Activated CD4-positive, alpha-beta T cell treated with anti-CD3 and anti-CD28 coated beads, Interleukin-2, amount 50 U/mL, for 24 hours (primary cell): ENCODE data around the gene LRRC25.
A peak's percentile ranks its signal among the peaks of the same experiment; 100 is the strongest.
"Not testable (repeated sequence)": the region's sequence is repeated elsewhere in the genome, so short reads cannot be mapped to it uniquely, and the experiment has no call there.

Experiments
- DNase-seq, 2 donors: peaks; one replicate each; pipeline ENCODE4 v3.0.0-alpha.2; 2020; ENCODE audit warnings: low read depth in 1 of 2, low spot score in 1 of 2

LRRC25 gene

DNA sequence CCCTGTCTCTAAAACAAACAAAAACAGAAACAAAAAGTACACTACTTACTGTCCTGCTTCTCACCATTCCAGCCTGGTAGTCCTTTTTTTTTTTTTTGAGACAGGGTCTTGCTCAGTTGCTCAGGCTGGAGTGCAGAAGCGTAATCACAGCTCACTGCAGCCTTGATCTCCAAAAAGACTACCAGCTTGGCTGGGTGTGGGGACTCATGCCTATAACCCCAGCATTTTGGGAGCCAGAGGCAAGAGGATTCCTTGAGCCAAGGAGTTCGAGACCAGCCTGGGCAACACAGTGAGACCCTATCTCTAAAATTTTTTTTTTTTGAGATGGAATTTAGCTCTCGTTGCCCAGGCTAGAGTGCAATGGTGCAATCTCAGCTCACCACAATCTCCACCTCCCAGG lies 16.6 kb downstream of the LRRC25 start:
- DNase-seq: no peak

DNA sequence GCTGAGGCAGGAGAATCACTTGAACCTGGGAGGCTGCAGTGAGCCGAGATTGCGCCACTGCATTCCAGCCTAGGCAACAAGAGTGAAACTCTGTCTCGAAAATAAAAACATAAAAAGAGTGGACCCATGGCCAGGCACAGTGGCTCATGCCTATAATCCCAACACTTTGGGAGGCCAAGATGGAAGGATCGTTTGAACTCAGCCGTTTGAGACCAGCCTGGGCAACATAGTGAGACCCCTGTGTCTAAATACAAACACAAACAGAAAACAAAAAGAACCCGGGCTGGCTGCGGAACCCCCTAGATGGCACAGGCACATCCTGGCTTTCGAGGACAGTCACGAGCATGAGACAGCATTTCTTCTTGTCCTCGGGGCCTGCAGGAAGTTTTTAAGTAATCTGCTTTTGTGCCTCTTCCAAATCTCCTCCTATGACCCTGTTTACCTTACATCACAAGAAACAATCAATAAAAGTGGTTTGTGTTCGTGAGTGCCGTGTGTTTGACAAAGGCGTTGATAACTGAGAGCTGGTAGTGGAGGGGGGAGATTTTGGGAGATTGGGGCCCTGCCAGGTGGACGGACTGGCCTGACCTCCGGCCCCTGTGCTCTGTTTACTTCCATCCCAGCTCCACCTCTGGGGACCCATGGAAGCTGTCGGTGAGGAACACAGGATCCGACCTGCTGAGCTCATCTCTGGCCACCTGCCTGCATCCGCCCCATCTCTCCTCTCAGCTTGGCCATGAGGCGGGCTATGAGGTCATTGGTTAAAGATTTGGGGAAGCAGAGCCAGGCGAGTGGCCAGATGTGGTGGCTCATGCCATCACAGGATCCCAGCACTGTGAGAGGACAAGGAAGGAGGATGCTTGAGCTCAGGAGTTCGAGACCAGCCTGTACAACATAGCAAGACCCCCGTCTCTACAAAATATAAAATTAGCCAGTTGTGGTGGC lies 17.3 kb downstream of the LRRC25 start:
- DNase-seq: no peak

DNA sequence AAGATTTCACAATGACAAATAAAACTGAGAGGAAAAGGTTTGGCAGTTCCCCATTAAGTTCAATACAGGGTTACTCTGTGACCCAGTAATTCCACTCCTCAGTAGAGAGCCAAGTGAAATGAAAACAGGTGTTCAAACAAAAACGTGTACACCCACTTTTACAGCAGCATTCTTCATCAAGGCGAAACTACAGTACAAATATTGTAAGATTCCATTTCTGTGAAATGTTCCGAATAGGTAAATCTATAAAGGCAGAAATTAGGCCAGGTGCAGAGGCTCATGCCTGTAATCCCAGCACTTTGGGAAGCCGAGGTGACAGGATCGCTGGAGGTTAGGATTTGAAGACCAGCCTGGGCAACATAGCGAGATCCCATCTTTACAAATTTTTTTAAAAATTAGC lies 20.4 kb downstream of the LRRC25 start:
- no peak for DNase-seq

- DNase-seq: peak in 1 of 2 donors; percentile 11
These were observed 23.4 kb downstream of the LRRC25 start for GRCh38 chr19:18373892-18374629.

- no peak for DNase-seq
These were observed 24.0 kb downstream of the LRRC25 start for GRCh38 chr19:18373407-18373891.

DNA sequence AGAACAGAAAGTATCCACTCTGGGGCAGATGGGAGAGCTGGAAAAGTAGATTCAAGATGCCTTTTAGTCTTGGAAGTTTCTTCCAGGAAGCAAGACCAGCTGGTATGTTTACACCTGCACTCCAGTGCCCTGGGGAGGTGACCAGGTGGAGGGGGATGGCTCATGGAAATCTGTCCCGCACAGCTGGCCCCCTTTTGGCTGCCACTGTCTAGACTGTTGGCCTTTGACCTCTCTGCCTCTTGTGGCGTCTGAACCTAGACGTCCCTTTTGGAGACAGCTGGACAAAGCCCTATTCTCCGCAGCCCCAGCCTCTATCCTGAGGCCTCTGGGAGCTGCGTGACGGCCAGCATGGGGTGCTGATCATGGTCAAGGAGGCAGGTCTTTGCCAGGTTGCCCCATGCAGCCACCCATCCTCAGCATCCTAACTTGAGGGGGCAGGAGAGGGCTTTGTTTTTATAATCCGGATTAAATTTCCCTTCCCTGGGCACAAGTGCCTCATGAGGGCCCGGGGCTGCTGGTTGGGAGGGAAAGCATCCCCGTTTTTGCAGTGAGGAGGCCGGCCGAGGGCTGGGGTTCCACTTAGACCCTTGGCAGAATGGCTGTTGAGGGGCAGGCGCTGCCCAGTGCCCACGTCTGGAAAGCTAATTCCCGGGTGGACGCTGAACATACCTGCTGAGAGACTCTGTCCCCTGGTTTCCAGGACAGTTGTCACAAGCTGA lies 28.8 kb downstream of the LRRC25 start:
- no peak for DNase-seq

DNA sequence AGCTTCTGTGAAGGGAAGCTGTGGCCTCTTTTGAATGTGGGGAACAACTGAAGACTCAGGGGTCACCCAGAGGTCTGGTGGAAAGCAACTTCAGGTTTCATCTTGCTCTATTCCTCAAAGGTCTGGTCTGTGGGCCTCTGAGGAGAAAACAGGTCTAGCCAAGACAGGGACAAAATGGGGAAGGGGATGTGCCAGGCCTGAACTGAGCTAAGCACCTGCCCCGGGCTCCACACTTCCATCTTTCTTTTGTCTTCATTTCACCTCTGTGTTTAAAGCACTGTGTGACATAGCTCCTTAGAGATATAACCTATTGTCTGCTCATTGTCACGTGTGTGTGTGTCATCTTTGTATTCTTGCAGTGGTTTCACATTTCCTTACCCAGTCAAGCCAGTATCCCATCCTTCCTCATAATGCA lies 31.4 kb downstream of the LRRC25 start:
- no peak for DNase-seq

- DNase-seq: no peak
These were observed 32.4 kb downstream of the LRRC25 start for GRCh38 chr19:18364826-18365528.

GRCh38 chr19:18364277-18364825 lies 33.1 kb downstream of the LRRC25 start:
- DNase-seq: not testable (repeated sequence)

GRCh38 chr19:18363787-18364186 lies 33.6 kb downstream of the LRRC25 start:
- no peak for DNase-seq

- no peak for DNase-seq
These were observed 34.4 kb downstream of the LRRC25 start for GRCh38 chr19:18362934-18363542.

DNA sequence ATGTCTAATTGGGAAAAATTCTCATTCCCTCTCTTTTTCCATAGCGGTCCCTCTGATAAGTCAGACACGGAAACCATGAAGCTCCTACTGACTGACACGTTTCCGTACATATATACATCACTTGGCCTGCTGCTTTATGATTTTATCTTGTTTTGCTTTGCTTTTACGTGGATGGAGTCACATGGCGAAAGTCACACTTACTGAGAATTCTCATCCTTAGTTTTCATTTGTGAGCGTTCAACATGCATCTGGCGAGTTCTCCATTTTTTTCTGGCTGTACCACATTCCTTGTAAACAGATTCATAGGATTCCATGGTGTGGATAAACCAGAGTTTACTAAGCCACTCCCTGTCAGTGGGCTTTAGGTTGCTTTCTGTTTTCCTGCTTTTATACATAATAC lies 35.8 kb downstream of the LRRC25 start:
- no peak for DNase-seq

GRCh38 chr19:18357041-18357440 lies 40.4 kb downstream of the LRRC25 start:
- DNase-seq: no peak

- not testable (repeated sequence) for DNase-seq
These were observed 42.7 kb downstream of the LRRC25 start for GRCh38 chr19:18354743-18355142.

DNA sequence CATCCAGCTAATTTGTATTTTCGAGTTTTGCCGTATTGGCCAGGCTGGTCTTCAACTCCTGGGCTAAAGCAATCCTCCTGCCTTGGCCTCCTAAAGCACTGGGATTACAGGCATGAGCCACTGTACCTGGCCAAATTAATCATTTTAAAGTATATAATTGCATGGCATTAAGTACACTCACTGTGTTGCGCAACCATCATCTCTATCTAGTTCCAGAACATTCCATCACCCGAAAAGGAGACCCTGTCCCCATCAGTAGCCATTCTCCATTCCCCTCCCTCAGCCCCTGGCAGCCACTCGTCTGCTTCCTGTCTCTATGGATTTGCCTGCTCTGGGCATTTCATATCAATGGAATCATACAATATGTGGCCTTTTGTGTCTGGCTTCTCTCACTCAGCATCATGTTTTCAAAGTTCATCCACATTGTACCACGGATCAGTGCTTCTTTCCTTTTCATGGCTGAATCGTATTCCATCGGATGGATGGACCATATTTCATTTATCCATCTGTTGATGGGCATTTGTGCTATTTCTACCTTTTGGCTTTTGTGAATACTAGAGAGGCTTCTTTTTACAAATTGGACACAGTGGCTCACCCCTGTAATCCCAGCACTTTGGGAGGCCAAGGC lies 43.9 kb downstream of the LRRC25 start:
- no peak for DNase-seq

DNA sequence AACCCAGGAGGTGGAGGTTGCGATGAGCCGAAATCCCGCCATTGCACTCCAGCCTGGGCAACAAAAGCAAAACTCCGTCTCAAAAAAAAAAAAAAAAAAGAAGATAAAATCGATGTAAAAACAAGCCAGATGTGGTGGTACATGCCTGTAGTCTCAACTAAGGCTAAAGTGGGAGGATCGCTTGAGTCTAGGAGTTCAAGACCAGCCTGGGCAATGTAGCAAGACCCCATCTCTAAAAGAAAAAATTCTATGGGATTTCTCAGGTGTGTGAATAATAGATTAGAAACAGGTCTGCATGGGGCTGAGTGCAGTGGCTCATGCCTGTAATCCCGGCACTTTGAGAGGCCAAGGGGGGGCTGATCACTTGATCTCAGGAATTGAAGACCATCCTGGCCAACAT lies 45.9 kb downstream of the LRRC25 start:
- no peak for DNase-seq

GRCh38 chr19:18350490-18350889 lies 46.9 kb downstream of the LRRC25 start:
- no peak for DNase-seq

GRCh38 chr19:18349524-18350128 lies 47.8 kb downstream of the LRRC25 start:
- peak in 1 of 2 donors; percentile 23 for DNase-seq

DNA sequence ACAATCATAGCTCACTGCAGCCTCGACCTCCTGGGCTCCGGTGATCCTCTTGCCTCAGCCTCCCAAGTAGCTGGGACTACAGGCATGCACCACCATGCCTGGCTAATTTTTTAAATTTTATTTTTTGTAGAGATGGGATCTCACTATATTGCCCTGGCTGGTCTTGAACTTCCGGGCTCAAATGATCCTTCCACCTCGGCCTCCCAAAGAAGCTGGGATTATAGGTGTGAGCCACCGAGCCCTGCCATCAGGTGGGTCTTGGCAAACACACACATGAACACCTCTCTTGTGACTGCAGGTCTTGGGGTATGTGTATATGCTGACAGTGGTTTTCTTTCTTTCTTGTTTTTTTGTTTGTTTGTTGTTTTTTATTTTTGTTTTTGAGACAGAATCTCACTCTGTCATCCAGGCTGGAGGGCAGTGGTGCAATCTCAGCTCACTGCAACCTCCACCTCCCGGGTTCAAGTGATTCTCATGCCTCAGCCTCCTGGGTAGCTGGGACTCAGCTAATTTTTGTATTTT lies 48.5 kb downstream of the LRRC25 start:
- DNase-seq: not testable (repeated sequence)
